Activated CD4-positive, alpha-beta T cell treated with anti-CD3 and anti-CD28 coated beads, Interleukin-2, amount 10 ng/mL, durations not matched to agents 24 days and 14 days (primary cell): Measurements from ENCODE around the gene SENP8. TPM values are rescaled to one million over a fixed set of nuclear protein-coding genes. Genes with fewer than 3 reads are reported as not detected.

ENCODE experiments used
- DNase-seq: peaks from one replicate; pipeline ENCODE4 v3.0.0; 2022
- H3K27ac Mint-ChIP-seq: one replicate; pipeline ENCODE4 v1.8.0; 2022; ENCODE audit warnings: mild to moderate bottlenecking, mixed read lengths
- H3K27me3 Mint-ChIP-seq: one replicate; pipeline ENCODE4 v1.8.0; 2022; ENCODE audit warnings: mixed read lengths
- H3K36me3 Mint-ChIP-seq: one replicate; pipeline ENCODE4 v1.8.0; 2022; ENCODE audit warnings: low read depth, mild to moderate bottlenecking, mixed read lengths
- H3K4me1 Mint-ChIP-seq: one replicate; pipeline ENCODE4 v1.8.0; 2021; ENCODE audit warnings: mixed read lengths
- H3K4me3 Mint-ChIP-seq: one replicate; pipeline ENCODE4 v1.8.0; 2022; ENCODE audit warnings: mild to moderate bottlenecking, moderate library complexity, mixed read lengths
- H3K9me3 Mint-ChIP-seq: one replicate; pipeline ENCODE4 v1.8.0; 2021; ENCODE audit warnings: mixed read lengths
- intact Hi-C: fragments of 100-400 bp; cut with micrococcal nuclease; formaldehyde crosslinking; loops from one replicate; pipeline ENCODE4 v1.15.1; 2023
- total RNA-seq: library from RNA; stranded (reverse); gene quantifications from 2 replicates; pipeline ENCODE4 v1.2.3, GENCODE V29; 2022

SENP8 gene
- total RNA-seq, 1 donor from 2014 or later, result 1.5 TPM

GRCh38 chr15:72155003-72155621 lies 36.9 kb downstream of the SENP8 start:
- Mint-ChIP-seq H3K4me1 (peaks cover 6% of the 10 kb centered on the region), H3K27me3 (peaks cover 13% of the 10 kb centered on the region), H3K4me3 (peak overlapping the region; percentile 80), H3K36me3 (no peaks in the 10 kb centered on the region), H3K9me3 (no peaks in the 10 kb centered on the region), H3K27ac (no peak overlapping the region)
- DNase-seq, result no peak
- intact Hi-C loops, result no loop called here

GRCh38 chr15:72155635-72156616 lies 37.7 kb downstream of the SENP8 start:
- Mint-ChIP-seq H3K36me3 (no peaks in the 10 kb centered on the region), H3K4me1 (peaks cover 6% of the 10 kb centered on the region), H3K27me3 (peaks cover 13% of the 10 kb centered on the region), H3K4me3 (peak overlapping the region; percentile 80), H3K9me3 (no peaks in the 10 kb centered on the region), H3K27ac (peak overlapping the region; percentile 10)
- intact Hi-C loops, result loop anchor here (1.0 to 2.0 kb wide), 4 partner anchors 38 to 411 kb away; partner anchors contain the start of genes MYO9A and SENP8
- peak; percentile 94 for DNase-seq

GRCh38 chr15:72156928-72157327 lies 38.7 kb downstream of the SENP8 start:
- no peaks in the 10 kb centered on the region for H3K9me3 Mint-ChIP-seq
- intact Hi-C loops, result loop anchor here (1.0 to 2.0 kb wide), 4 partner anchors 39 to 412 kb away; partner anchors contain the start of genes MYO9A and SENP8
- no peaks in the 10 kb centered on the region for H3K36me3 Mint-ChIP-seq
- H3K4me3 Mint-ChIP-seq, result no peak overlapping the region
- no peak for DNase-seq
- peaks cover 6% of the 10 kb centered on the region for H3K4me1 Mint-ChIP-seq
- H3K27ac Mint-ChIP-seq, result no peak overlapping the region
- peaks cover 11% of the 10 kb centered on the region for H3K27me3 Mint-ChIP-seq

GRCh38 chr15:72160696-72161245 lies 42.6 kb downstream of the SENP8 start:
- intact Hi-C loops, result no loop called here
- H3K4me3 Mint-ChIP-seq, result no peak overlapping the region
- no peaks in the 10 kb centered on the region for H3K36me3 Mint-ChIP-seq
- H3K27ac Mint-ChIP-seq, result no peak overlapping the region
- H3K4me1 Mint-ChIP-seq, result peaks cover 3% of the 10 kb centered on the region
- DNase-seq, result no peak
- no peaks in the 10 kb centered on the region for H3K9me3 Mint-ChIP-seq
- peaks cover 13% of the 10 kb centered on the region for H3K27me3 Mint-ChIP-seq

- intact Hi-C loops, result no loop called here
- no peak overlapping the region for H3K27ac Mint-ChIP-seq
- DNase-seq, result no peak
- H3K4me3 Mint-ChIP-seq, result no peak overlapping the region
- H3K9me3 Mint-ChIP-seq, result no peaks in the 10 kb centered on the region
- H3K27me3 Mint-ChIP-seq, result peaks cover 16% of the 10 kb centered on the region
- H3K36me3 Mint-ChIP-seq, result no peaks in the 10 kb centered on the region
- no peaks in the 10 kb centered on the region for H3K4me1 Mint-ChIP-seq
Measured at GRCh38 chr15:72161361-72162132, 43.3 kb downstream of the SENP8 start.

- Mint-ChIP-seq H3K27me3 (peaks cover 12% of the 10 kb centered on the region), H3K9me3 (no peaks in the 10 kb centered on the region), H3K4me1 (no peaks in the 10 kb centered on the region), H3K4me3 (no peak overlapping the region), H3K36me3 (no peaks in the 10 kb centered on the region), H3K27ac (no peak overlapping the region)
- DNase-seq, result no peak
- intact Hi-C loops, result no loop called here
Measured at GRCh38 chr15:72162569-72162968, 44.4 kb downstream of the SENP8 start.

GRCh38 chr15:72163719-72164118 lies 45.5 kb downstream of the SENP8 start:
- H3K27me3 Mint-ChIP-seq, result peaks cover 9% of the 10 kb centered on the region
- H3K36me3 Mint-ChIP-seq, result no peaks in the 10 kb centered on the region
- DNase-seq, result no peak
- no peaks in the 10 kb centered on the region for H3K9me3 Mint-ChIP-seq
- H3K4me3 Mint-ChIP-seq, result no peak overlapping the region
- H3K4me1 Mint-ChIP-seq, result peaks cover 8% of the 10 kb centered on the region
- no peak overlapping the region for H3K27ac Mint-ChIP-seq
- intact Hi-C loops, result no loop called here

- Mint-ChIP-seq H3K36me3 (no peaks in the 10 kb centered on the region), H3K9me3 (no peaks in the 10 kb centered on the region), H3K4me3 (no peak overlapping the region), H3K4me1 (peaks cover 12% of the 10 kb centered on the region), H3K27ac (no peak overlapping the region), H3K27me3 (peaks cover 5% of the 10 kb centered on the region)
- intact Hi-C loops, result no loop called here
- no peak for DNase-seq
Measured at GRCh38 chr15:72166716-72167417, 48.7 kb downstream of the SENP8 start.

GRCh38 chr15:72167445-72167844 lies 49.2 kb downstream of the SENP8 start:
- Mint-ChIP-seq H3K27ac (no peak overlapping the region), H3K4me3 (no peak overlapping the region), H3K9me3 (no peaks in the 10 kb centered on the region), H3K36me3 (no peaks in the 10 kb centered on the region), H3K27me3 (peaks cover 5% of the 10 kb centered on the region), H3K4me1 (peaks cover 12% of the 10 kb centered on the region)
- intact Hi-C loops, result no loop called here
- no peak for DNase-seq

- DNase-seq, result peak; percentile 72
- Mint-ChIP-seq H3K4me3 (no peak overlapping the region), H3K27me3 (peaks cover 3% of the 10 kb centered on the region), H3K27ac (no peak overlapping the region), H3K36me3 (no peaks in the 10 kb centered on the region), H3K4me1 (peaks cover 12% of the 10 kb centered on the region), H3K9me3 (no peaks in the 10 kb centered on the region)
- intact Hi-C loops, result no loop called here
Measured at GRCh38 chr15:72168131-72168807, 50.1 kb downstream of the SENP8 start.

GRCh38 chr15:72168808-72169190 lies 50.6 kb downstream of the SENP8 start:
- Mint-ChIP-seq H3K9me3 (no peaks in the 10 kb centered on the region), H3K36me3 (no peaks in the 10 kb centered on the region), H3K27ac (no peak overlapping the region), H3K4me3 (no peak overlapping the region), H3K27me3 (peaks cover 3% of the 10 kb centered on the region), H3K4me1 (peaks cover 12% of the 10 kb centered on the region)
- intact Hi-C loops, result no loop called here
- DNase-seq, result no peak

GRCh38 chr15:72169236-72169920 lies 51.2 kb downstream of the SENP8 start:
- no peak for DNase-seq
- Mint-ChIP-seq H3K27me3 (peaks cover 6% of the 10 kb centered on the region), H3K27ac (no peak overlapping the region), H3K9me3 (no peaks in the 10 kb centered on the region), H3K4me1 (peaks cover 12% of the 10 kb centered on the region), H3K36me3 (no peaks in the 10 kb centered on the region), H3K4me3 (no peak overlapping the region)
- intact Hi-C loops, result no loop called here
